Vagina (tissue), 2 donors: Measurements from ENCODE around the gene NTN4. TPM values are rescaled to one million over a fixed set of nuclear protein-coding genes. Genes with fewer than 3 reads are reported as not detected.
"Not testable (repeated sequence)": the region's sequence is repeated elsewhere in the genome, so short reads cannot be mapped to it uniquely, and the experiment has no call there.

ENCODE experiments used
- DNase-seq, 2 donors: peaks; one replicate each; pipeline ENCODE4 v3.0.0-alpha.2; 2017; ENCODE audit errors: extremely low spot score in 2 of 2
- H3K27ac ChIP-seq: fragments of 200-600 bp; sonication (generic); one replicate; pipeline ENCODE4 v1.5.1; 2019
- H3K27me3 ChIP-seq: fragments of 200-600 bp; sonication (generic); one replicate; pipeline ENCODE4 v1.5.1; 2019
- H3K36me3 ChIP-seq, 2 donors: fragments of 200-600 bp; sonication (generic); one replicate each; pipeline ENCODE4 v1.5.1; 2017 to 2019
- H3K4me1 ChIP-seq: fragments of 200-600 bp; sonication (generic); one replicate; pipeline ENCODE4 v1.5.1; 2019
- H3K4me3 ChIP-seq, 2 donors: fragments of 200-600 bp; sonication (generic); 1 replicate in 1 of 2; 2 replicates in 1 of 2; pipeline ENCODE4 v1.5.1; 2016 to 2019
- H3K9me3 ChIP-seq: fragments of 200-600 bp; sonication (generic); one replicate; pipeline ENCODE4 v1.5.1; 2019
- POLR2A ChIP-seq, 2 donors: fragments of 450-650 bp; IDR thresholded peaks; one replicate each; pipeline ENCODE4 v1.6.1; 2017; ENCODE audit warnings: antibody characterized with exemption in 2 of 2, mild to moderate bottlenecking in 2 of 2, moderate library complexity in 2 of 2
- POLR2AphosphoS5 ChIP-seq, 2 donors: sonication (generic); formaldehyde crosslinking; IDR thresholded peaks; one replicate each; pipeline ENCODE4 v1.9.0; 2017; ENCODE audit warnings: antibody characterized with exemption in 2 of 2, mild to moderate bottlenecking in 2 of 2, low read depth in 1 of 2; ENCODE audit not compliant: insufficient read depth in 1 of 2
- intact Hi-C: fragments of 100-400 bp; cut with DNase I; formaldehyde crosslinking; loops from one replicate; pipeline ENCODE4 v1.15.1; 2023
- total RNA-seq: library from RNA; depleted of rRNA; stranded (reverse); fragments of >200 nt; gene quantifications from one replicate; pipeline ENCODE4 v1.2.3, GENCODE V29; 2016
- TF ChIP-seq, protein P1 (sequence below), 3 experiments: fragments of 450-650 bp in 2 of 3; fragments of 200-600 bp in 1 of 3; sonication (generic) in 1 of 3; IDR thresholded peaks; one replicate each; pipeline ENCODE4 v1.5.1; 2017 to 2019; ENCODE audit warnings: antibody characterized with exemption in 3 of 3, mild to moderate bottlenecking in 2 of 3, moderate library complexity in 2 of 3

Gene NTN4
- total RNA-seq, 1 donor from 2014 or later = 21.9 TPM

DNA sequence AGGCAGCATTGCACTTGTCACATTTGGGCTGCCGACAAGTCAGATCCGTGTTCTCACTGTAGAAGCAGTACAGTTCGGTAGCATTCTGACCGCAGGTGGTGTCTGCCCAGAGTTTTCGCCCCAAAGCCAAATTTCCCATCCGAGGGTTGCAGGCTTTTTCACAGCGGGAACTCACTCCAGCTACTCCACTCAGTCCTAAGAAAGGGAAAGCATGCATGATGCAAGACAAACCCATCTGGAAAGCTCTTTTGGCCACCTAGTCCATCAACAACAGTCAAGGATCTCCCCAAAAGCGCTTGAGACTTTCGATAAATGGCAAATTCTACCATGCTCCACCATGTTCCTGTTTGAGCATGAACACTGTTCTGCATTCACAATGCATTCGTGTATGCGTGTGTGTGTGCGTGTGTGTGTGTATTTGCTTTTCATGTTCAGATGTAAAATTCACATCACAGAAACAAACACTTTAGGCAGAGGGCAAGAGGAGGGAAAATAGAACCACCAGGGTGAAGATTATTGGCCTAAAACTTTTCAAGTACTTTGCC is 3.2 kb downstream of the NTN4 start:
- H3K4me1 ChIP-seq = peaks cover 38% of the 10 kb centered on the region
- no peak overlapping the region for H3K27ac ChIP-seq
- no peaks in the 10 kb centered on the region for H3K36me3 ChIP-seq
- TF ChIP-seq POLR2AphosphoS5 (IDR thresholded peaks at IDR 0.05; ENCODE audit: insufficient read depth in 1 of 2, low read depth in 1 of 2) = no peak
- no peak for TF ChIP-seq POLR2A (IDR thresholded peaks at IDR 0.05)
- TF ChIP-seq, protein P1, sequence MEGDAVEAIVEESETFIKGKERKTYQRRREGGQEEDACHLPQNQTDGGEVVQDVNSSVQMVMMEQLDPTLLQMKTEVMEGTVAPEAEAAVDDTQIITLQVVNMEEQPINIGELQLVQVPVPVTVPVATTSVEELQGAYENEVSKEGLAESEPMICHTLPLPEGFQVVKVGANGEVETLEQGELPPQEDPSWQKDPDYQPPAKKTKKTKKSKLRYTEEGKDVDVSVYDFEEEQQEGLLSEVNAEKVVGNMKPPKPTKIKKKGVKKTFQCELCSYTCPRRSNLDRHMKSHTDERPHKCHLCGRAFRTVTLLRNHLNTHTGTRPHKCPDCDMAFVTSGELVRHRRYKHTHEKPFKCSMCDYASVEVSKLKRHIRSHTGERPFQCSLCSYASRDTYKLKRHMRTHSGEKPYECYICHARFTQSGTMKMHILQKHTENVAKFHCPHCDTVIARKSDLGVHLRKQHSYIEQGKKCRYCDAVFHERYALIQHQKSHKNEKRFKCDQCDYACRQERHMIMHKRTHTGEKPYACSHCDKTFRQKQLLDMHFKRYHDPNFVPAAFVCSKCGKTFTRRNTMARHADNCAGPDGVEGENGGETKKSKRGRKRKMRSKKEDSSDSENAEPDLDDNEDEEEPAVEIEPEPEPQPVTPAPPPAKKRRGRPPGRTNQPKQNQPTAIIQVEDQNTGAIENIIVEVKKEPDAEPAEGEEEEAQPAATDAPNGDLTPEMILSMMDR (IDR thresholded peaks at IDR 0.05) = no peak
- no peaks in the 10 kb centered on the region for H3K9me3 ChIP-seq
- intact Hi-C loops = no loop called here
- H3K4me3 ChIP-seq = no peak overlapping the region
- DNase-seq = no peak
- no peaks in the 10 kb centered on the region for H3K27me3 ChIP-seq

DNA sequence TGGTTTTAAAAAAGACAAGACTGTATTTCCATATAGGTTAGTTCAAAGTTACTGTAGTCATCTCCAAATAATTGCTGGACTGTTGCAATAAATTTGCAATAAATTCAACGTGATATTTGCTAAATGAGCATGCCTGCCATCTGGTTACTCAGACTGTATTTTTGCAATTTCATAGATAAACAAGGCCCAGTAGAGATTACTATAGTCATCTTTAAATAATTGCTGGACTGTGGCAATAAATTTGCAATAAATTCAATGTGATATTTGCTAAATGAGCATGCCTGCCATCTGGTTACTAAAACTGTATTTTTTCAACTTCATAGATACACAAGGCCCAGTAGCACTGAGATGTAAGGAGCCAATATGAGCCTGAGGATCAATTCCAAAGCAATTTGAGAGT is 5.6 kb downstream of the NTN4 start:
- Histone ChIP-seq H3K36me3 (no peaks in the 10 kb centered on the region), H3K4me3 (no peak overlapping the region), H3K4me1 (peaks cover 43% of the 10 kb centered on the region), H3K27ac (no peak overlapping the region), H3K9me3 (no peaks in the 10 kb centered on the region), H3K27me3 (no peaks in the 10 kb centered on the region)
- intact Hi-C loops = no loop called here
- no peak for DNase-seq
- TF ChIP-seq, protein P1 (IDR thresholded peaks at IDR 0.05) = no peak
- TF ChIP-seq POLR2A (IDR thresholded peaks at IDR 0.05) (no peak), POLR2AphosphoS5 (IDR thresholded peaks at IDR 0.05; ENCODE audit: insufficient read depth in 1 of 2, low read depth in 1 of 2) (no peak)

DNA sequence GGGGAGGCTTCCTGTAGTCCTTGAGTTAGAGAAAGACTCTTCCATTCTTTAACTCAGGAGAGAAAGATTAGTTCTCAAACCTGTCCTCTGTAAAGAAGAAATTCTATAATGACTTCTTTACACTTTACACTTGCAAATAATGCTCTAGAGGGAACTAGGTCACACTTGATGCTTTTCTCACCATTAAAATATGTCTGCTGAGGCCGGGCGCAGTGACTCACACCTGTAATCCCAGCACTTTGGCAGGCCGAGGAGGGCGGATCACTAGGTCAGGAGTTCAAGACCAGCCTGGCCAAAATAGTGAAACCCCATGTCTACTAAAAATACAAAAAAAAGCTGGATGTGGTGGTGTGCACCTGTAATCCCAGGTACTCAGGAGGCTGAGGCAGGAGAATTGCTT is 6.3 kb downstream of the NTN4 start:
- Histone ChIP-seq H3K27ac (no peak overlapping the region), H3K9me3 (no peaks in the 10 kb centered on the region), H3K4me3 (no peak overlapping the region), H3K4me1 (peaks cover 37% of the 10 kb centered on the region), H3K27me3 (no peaks in the 10 kb centered on the region), H3K36me3 (no peaks in the 10 kb centered on the region)
- intact Hi-C loops = no loop called here
- no peak for DNase-seq
- TF ChIP-seq, protein P1 (IDR thresholded peaks at IDR 0.05) = no peak
- no peak for TF ChIP-seq POLR2AphosphoS5 (IDR thresholded peaks at IDR 0.05; ENCODE audit: insufficient read depth in 1 of 2, low read depth in 1 of 2)
- TF ChIP-seq POLR2A (IDR thresholded peaks at IDR 0.05) = no peak

DNA sequence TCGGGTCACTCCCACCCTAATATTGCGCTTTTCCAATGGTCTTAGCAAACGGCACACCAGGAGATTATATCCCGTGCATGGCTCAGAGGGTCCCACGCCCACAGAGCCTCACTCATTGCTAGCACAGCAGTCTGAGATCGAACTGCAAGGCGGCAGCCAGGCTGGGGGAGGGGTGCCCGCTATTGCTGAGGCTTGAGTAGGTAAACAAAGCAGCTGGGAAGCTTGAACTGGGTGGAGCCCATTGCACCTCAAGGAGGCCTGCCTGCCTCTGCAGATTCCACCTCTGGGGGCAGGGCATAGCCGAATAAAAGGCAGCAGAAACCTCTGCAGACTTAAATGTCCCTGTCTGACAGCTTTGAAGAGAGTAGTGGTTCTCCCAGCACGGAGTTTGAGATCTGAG is 15.1 kb downstream of the NTN4 start:
- H3K27me3 ChIP-seq, H3K9me3 ChIP-seq, DNase-seq, H3K4me3 ChIP-seq, H3K4me1 ChIP-seq, intact Hi-C loops, H3K36me3 ChIP-seq, H3K27ac ChIP-seq: not testable (repeated sequence)

DNA sequence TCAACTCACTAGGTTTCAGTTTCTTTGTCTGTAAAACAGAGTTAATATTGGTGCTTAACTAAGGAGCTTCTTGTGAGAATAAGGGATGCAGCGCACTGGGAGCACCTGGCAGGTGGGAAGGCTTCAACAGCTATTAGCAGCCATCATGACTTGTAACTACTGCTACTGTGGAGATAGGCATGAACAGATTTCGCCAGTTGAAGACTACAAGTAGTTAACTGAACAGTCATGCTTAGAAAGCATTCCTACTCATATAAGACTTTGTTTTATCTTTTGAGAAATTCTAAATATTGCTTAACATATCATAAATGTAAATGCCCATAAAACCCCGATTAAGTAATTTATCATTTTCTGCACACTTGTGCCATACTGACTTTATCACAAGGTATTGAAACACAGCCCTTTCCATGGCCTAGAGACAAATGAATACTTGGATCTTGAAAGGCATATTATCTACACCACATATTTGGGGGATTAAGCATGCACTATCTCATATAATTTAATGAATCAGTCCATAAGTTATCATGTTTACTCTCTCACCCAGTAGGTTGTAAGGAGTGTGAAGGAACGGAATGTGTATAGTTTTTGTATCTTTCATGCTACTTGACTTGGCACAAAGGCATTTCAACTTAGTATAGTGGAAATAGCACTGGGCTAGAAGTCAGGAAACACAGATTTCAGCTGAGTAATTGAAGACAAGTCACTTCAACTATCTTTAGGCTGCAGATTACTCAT is 16.1 kb downstream of the NTN4 start:
- no peak for TF ChIP-seq POLR2A (IDR thresholded peaks at IDR 0.05)
- no peak for TF ChIP-seq POLR2AphosphoS5 (IDR thresholded peaks at IDR 0.05; ENCODE audit: insufficient read depth in 1 of 2, low read depth in 1 of 2)

DNA sequence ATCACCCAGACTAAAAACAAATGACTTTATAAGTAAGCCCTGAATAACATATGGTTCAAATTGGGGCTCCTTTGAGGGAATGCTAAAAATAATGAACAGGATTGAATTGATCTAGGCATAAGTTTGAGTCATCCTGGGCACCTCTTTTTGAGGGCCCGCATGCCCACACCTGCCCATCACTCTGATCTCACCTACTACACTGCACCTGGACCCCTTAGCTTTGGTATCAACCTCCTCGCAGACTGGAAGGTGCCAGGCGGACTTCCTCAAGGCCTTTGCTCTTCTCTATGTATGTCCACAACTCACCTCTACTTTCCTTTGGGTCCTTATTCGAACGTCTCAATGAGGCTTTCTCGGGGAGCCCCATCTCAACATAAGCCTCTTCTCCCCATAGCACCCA is 17.2 kb downstream of the NTN4 start:
- intact Hi-C loops = no loop called here
- no peak for DNase-seq
- no peaks in the 10 kb centered on the region for H3K36me3 ChIP-seq
- H3K4me1 ChIP-seq = no peaks in the 10 kb centered on the region
- no peaks in the 10 kb centered on the region for H3K9me3 ChIP-seq
- no peak overlapping the region for H3K4me3 ChIP-seq
- H3K27ac ChIP-seq = no peak overlapping the region
- no peaks in the 10 kb centered on the region for H3K27me3 ChIP-seq
- TF ChIP-seq POLR2A (IDR thresholded peaks at IDR 0.05) (no peak), POLR2AphosphoS5 (IDR thresholded peaks at IDR 0.05; ENCODE audit: insufficient read depth in 1 of 2, low read depth in 1 of 2) (no peak)
- TF ChIP-seq, protein P1 (IDR thresholded peaks at IDR 0.05) = no peak

More for the DNA sequence above, 16.1 kb downstream of the NTN4 start:
- Histone ChIP-seq H3K36me3 (no peaks in the 10 kb centered on the region), H3K27me3 (no peaks in the 10 kb centered on the region), H3K4me3 (no peak overlapping the region), H3K9me3 (no peaks in the 10 kb centered on the region), H3K27ac (no peak overlapping the region), H3K4me1 (no peaks in the 10 kb centered on the region)
- DNase-seq = no peak
- intact Hi-C loops = no loop called here
